HEK293 (cell line): ENCODE data around the gene DOK1.
A peak's percentile ranks its signal among the peaks of the same experiment; 100 is the strongest.

Experiments
- CTCF ChIA-PET: fragments of 350-600 bp; formaldehyde crosslinking; extraction: SDS; loops from one replicate; lab custom pipeline; 2021; ENCODE audit warnings: antibody characterized with exemption; lab: Yijun Ruan, JAX
- POLR2A ChIA-PET: fragments of 300-600 bp; formaldehyde crosslinking; extraction: SDS; loops from one replicate; lab custom pipeline; 2020; ENCODE audit warnings: antibody characterized with exemption, inconsistent platforms; lab: Yijun Ruan, JAX
- H3K27ac ChIP-seq: fragments of 200-500 bp; sonication (Bioruptor generic); 2 replicates; pipeline ENCODE4 v1.5.1; 2014; ENCODE audit warnings: low read depth, low read length, control low read depth, inconsistent platforms; ENCODE audit errors: extremely low read depth
- H3K36me3 ChIP-seq, 2 experiments: fragments of 200-500 bp in 1 of 2; sonication (Bioruptor generic) in 1 of 2; 1 replicate in 1 of 2; 2 replicates in 1 of 2; pipeline ENCODE4 v1.5.1; 2014 to 2017; ENCODE audit warnings: inconsistent platforms in 2 of 2, low read length in 2 of 2; ENCODE audit not compliant: control insufficient read depth in 2 of 2, insufficient read depth in 1 of 2
- H3K4me1 ChIP-seq: fragments of 200-500 bp; sonication (Bioruptor generic); 2 replicates; pipeline ENCODE4 v1.5.1; 2014; ENCODE audit warnings: mild to moderate bottlenecking, low read length, inconsistent platforms; ENCODE audit not compliant: control insufficient read depth, insufficient read depth
- H3K4me3 ChIP-seq: 2 replicates; pipeline ENCODE4 v1.5.1; 2011; ENCODE audit warnings: low read depth, mild to moderate bottlenecking, control low read depth, low read length, moderate library complexity
- H3K9me3 ChIP-seq: fragments of 200-500 bp; sonication (Bioruptor generic); 2 replicates; pipeline ENCODE4 v1.5.1; 2014; ENCODE audit warnings: low read depth, low read length, inconsistent platforms; ENCODE audit not compliant: control insufficient read depth, insufficient read depth
- KLF7 ChIP-seq: fragments of 450-650 bp; formaldehyde crosslinking; IDR thresholded peaks from 2 replicates; pipeline ENCODE4 v1.5.1; 2016; ENCODE audit warnings: missing biosample characterization, missing genetic modification characterization, borderline replicate concordance
- KLF8 ChIP-seq: fragments of 450-650 bp; formaldehyde crosslinking; IDR thresholded peaks from 2 replicates; pipeline ENCODE4 v1.5.1; 2016; ENCODE audit warnings: missing biosample characterization, missing genetic modification characterization
- SALL2 ChIP-seq: fragments of 450-650 bp; formaldehyde crosslinking; IDR thresholded peaks from 2 replicates; pipeline ENCODE4 v1.5.0; 2017; ENCODE audit warnings: missing biosample characterization, mild to moderate bottlenecking, missing genetic modification characterization, borderline replicate concordance
- SP2 ChIP-seq: fragments of 450-650 bp; formaldehyde crosslinking; IDR thresholded peaks from 2 replicates; pipeline ENCODE4 v1.5.1; 2016; ENCODE audit warnings: missing biosample characterization, missing genetic modification characterization
- ZBTB20 ChIP-seq: fragments of 450-650 bp; formaldehyde crosslinking; IDR thresholded peaks from 2 replicates; pipeline ENCODE4 v1.5.1; 2016; ENCODE audit warnings: missing biosample characterization, missing genetic modification characterization
- ZFP3 ChIP-seq: fragments of 450-650 bp; formaldehyde crosslinking; IDR thresholded peaks from 2 replicates; pipeline ENCODE4 v1.5.1; 2016; ENCODE audit warnings: low read depth, missing biosample characterization, missing genetic modification characterization
- ZNF132 ChIP-seq: fragments of 450-650 bp; formaldehyde crosslinking; IDR thresholded peaks from 2 replicates; pipeline ENCODE4 v1.5.1; 2017; ENCODE audit warnings: missing biosample characterization, missing genetic modification characterization, borderline replicate concordance
- ZNF174 ChIP-seq: fragments of 450-650 bp; formaldehyde crosslinking; IDR thresholded peaks from 2 replicates; pipeline ENCODE4 v1.5.0; 2017; ENCODE audit warnings: missing biosample characterization, mild to moderate bottlenecking, missing genetic modification characterization
- ZNF239 ChIP-seq: fragments of 450-650 bp; formaldehyde crosslinking; IDR thresholded peaks from 2 replicates; pipeline ENCODE4 v1.5.1; 2016; ENCODE audit warnings: missing biosample characterization, missing genetic modification characterization
- ZNF341 ChIP-seq: fragments of 450-650 bp; formaldehyde crosslinking; IDR thresholded peaks from 2 replicates; pipeline ENCODE4; 2016; ENCODE audit warnings: low read depth, missing biosample characterization, missing genetic modification characterization
- ZNF37A ChIP-seq: fragments of 450-650 bp; IDR thresholded peaks from 2 replicates; pipeline ENCODE4 v1.5.1; 2018; ENCODE audit warnings: missing biosample characterization, missing genetic modification characterization
- ZNF423 ChIP-seq: fragments of 450-650 bp; formaldehyde crosslinking; IDR thresholded peaks from 2 replicates; pipeline ENCODE4 v1.5.1; 2016; ENCODE audit warnings: missing biosample characterization, missing genetic modification characterization
- ZNF48 ChIP-seq: fragments of 450-650 bp; formaldehyde crosslinking; IDR thresholded peaks from 2 replicates; pipeline ENCODE4 v1.5.1; 2016; ENCODE audit warnings: missing biosample characterization, missing genetic modification characterization
- ZNF558 ChIP-seq: fragments of 450-650 bp; formaldehyde crosslinking; IDR thresholded peaks from 2 replicates; pipeline ENCODE4 v1.5.1; 2016; ENCODE audit warnings: missing biosample characterization, missing genetic modification characterization
- ZNF76 ChIP-seq: fragments of 450-650 bp; formaldehyde crosslinking; IDR thresholded peaks from 2 replicates; pipeline ENCODE4; 2016; ENCODE audit warnings: low read depth, missing biosample characterization, missing genetic modification characterization, borderline replicate concordance
- ZNF785 ChIP-seq: fragments of 450-650 bp; formaldehyde crosslinking; IDR thresholded peaks from 2 replicates; pipeline ENCODE4 v1.5.1; 2016; ENCODE audit warnings: missing biosample characterization, missing genetic modification characterization
- ZNF830 ChIP-seq: fragments of 450-650 bp; IDR thresholded peaks from 2 replicates; pipeline ENCODE4 v1.5.0; 2018; ENCODE audit warnings: missing biosample characterization, missing genetic modification characterization, low read depth, mild to moderate bottlenecking, moderate library complexity
- ZSCAN23 ChIP-seq: fragments of 450-650 bp; formaldehyde crosslinking; IDR thresholded peaks from 2 replicates; pipeline ENCODE4 v1.5.1; 2016; ENCODE audit warnings: missing biosample characterization, missing genetic modification characterization
- TF ChIP-seq, protein P1 (sequence below): fragments of 450-650 bp; formaldehyde crosslinking; IDR thresholded peaks from 2 replicates; pipeline ENCODE4 v1.5.1; 2016; ENCODE audit warnings: missing biosample characterization, missing genetic modification characterization
- TF ChIP-seq, protein P2 (sequence below): fragments of 450-650 bp; formaldehyde crosslinking; IDR thresholded peaks from 2 replicates; pipeline ENCODE4 v1.5.1; 2016; ENCODE audit warnings: missing biosample characterization, missing genetic modification characterization
- TF ChIP-seq, protein P3 (sequence below): fragments of 450-650 bp; formaldehyde crosslinking; IDR thresholded peaks from 2 replicates; pipeline ENCODE4 v1.5.1; 2016; ENCODE audit warnings: missing biosample characterization, missing genetic modification characterization
- TF ChIP-seq, protein P4 (sequence below): fragments of 450-650 bp; formaldehyde crosslinking; conservative IDR thresholded peaks from 2 replicates; pipeline ENCODE4 v1.5.1; 2016; ENCODE audit warnings: low read depth, missing biosample characterization, missing genetic modification characterization
- TF ChIP-seq, protein P5 (sequence below): fragments of 450-650 bp; formaldehyde crosslinking; IDR thresholded peaks from 2 replicates; pipeline ENCODE4 v1.5.1; 2016; ENCODE audit warnings: missing biosample characterization, missing genetic modification characterization, borderline replicate concordance

Gene DOK1

DNA sequence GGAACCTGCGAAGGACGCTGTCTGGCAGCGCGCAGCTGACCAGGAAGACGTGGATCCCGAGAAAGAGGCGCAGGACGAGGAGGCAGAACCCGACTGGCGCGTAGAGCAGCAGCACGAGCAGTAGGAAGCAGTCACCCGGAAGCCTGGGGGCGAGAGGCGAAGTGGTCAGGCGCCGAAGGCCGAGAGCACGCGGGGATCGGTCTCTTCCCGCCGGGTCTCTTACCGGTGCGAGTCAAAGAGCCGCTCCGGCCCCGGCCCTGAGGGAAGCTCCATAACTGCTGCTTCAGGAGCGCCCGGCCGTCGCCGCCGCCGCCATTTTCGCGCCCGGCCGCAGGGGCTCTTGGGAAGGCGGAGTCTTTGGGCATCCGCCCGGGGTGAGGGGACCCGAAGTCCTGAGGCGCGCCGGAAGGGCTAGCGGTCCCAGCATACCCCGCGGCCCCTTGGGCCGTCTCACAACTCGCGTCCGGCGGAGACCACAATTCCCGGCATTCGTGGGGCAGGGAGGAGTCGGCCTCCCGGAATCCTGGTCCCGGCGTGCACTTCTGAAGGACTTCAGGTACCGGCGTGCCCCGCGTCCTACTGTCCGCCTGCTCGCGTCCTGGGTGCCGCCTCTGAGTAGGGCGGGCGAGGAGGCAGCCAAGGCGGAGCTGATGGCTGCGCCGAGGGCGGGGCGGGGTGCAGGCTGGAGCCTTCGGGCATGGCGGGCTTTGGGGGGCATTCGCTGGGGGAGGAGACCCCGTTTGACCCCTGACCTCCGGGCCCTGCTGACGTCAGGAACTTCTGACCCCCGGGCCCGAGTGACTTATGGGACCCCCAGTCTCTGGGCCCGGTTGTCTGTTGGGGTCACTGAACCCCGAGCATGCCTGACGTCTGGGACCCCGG lies 24.9 kb upstream of the DOK1 start, which contains the start of the genes AUP1 and HTRA2:
Gene AUP1, minus strand, starts transcription at position 350 of the 882 bp plus-strand sequence. Its CDS starts 77 bp downstream, at position 273.
Gene HTRA2, plus strand, starts transcription at position 577 of the 882 bp plus-strand sequence. Its CDS starts 74 bp downstream, at position 651.
- no peaks in the 10 kb centered on the region; the same call in 1 of the 2 replicates for H3K4me1 ChIP-seq
- no peaks in the 10 kb centered on the region for H3K9me3 ChIP-seq
- H3K36me3 ChIP-seq, result peaks cover 7 to 74% of the 10 kb centered on the region in 2 experiments; a peak in 1 of 3 replicates
- CTCF ChIA-PET, result interaction anchor here (0.8 to 1.5 kb wide), 6 partner anchors 20 to 1015 kb away, joined by 3 to 11 read pairs (median 3); partner anchors contain the start of genes CCDC142 and TTC31
- POLR2A ChIA-PET, result interaction anchor here (0.6 to 2.4 kb wide), 18 partner anchors 8 to 305 kb away, joined by 3 to 18 read pairs (median 6); partner anchors contain the start of genes CCDC142, MRPL53, PCGF1 and TLX2
- H3K27ac ChIP-seq, result peak within 1 kb of the TSS; percentile 72
- peak within 1 kb of the TSS; percentile 57 for H3K4me3 ChIP-seq
- TF ChIP-seq, protein P1, sequence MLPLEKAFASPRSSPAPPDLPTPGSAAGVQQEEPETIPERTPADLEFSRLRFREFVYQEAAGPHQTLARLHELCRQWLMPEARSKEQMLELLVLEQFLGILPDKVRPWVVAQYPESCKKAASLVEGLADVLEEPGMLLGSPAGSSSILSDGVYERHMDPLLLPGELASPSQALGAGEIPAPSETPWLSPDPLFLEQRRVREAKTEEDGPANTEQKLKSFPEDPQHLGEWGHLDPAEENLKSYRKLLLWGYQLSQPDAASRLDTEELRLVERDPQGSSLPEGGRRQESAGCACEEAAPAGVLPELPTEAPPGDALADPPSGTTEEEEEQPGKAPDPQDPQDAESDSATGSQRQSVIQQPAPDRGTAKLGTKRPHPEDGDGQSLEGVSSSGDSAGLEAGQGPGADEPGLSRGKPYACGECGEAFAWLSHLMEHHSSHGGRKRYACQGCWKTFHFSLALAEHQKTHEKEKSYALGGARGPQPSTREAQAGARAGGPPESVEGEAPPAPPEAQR (tag by site-specific recombination), result no peak
- TF ChIP-seq ZNF174 (no peak), ZNF76 (peak; percentile 99), KLF8 (tag by site-specific recombination) (peak; percentile 90), ZNF341 (tag by site-specific recombination) (no peak), ZNF239 (tag by site-specific recombination) (no peak), ZNF785 (tag by site-specific recombination) (no peak), ZFP3 (tag by site-specific recombination) (no peak), KLF7 (tag by site-specific recombination) (peak; percentile 8; the same call in 1 of the 2 replicates), ZNF558 (tag by site-specific recombination) (no peak), ZNF48 (tag by site-specific recombination) (no peak), ZSCAN23 (tag by site-specific recombination) (no peak), SP2 (tag by site-specific recombination) (peak; percentile 92), ZNF830 (tag by site-specific recombination) (no peak), ZNF423 (tag by site-specific recombination) (0 out of 2 replicates have a peak, but pooled peaks have one; percentile 20), ZBTB20 (peak; percentile 84; the same call in 1 of the 2 replicates), ZNF37A (tag by site-specific recombination) (no peak), ZNF132 (tag by site-specific recombination) (no peak), SALL2 (tag by site-specific recombination) (no peak)
- TF ChIP-seq, protein P2, sequence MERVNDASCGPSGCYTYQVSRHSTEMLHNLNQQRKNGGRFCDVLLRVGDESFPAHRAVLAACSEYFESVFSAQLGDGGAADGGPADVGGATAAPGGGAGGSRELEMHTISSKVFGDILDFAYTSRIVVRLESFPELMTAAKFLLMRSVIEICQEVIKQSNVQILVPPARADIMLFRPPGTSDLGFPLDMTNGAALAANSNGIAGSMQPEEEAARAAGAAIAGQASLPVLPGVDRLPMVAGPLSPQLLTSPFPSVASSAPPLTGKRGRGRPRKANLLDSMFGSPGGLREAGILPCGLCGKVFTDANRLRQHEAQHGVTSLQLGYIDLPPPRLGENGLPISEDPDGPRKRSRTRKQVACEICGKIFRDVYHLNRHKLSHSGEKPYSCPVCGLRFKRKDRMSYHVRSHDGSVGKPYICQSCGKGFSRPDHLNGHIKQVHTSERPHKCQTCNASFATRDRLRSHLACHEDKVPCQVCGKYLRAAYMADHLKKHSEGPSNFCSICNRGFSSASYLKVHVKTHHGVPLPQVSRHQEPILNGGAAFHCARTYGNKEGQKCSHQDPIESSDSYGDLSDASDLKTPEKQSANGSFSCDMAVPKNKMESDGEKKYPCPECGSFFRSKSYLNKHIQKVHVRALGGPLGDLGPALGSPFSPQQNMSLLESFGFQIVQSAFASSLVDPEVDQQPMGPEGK (tag by site-specific recombination), result peak; percentile 61
- TF ChIP-seq, protein P3, sequence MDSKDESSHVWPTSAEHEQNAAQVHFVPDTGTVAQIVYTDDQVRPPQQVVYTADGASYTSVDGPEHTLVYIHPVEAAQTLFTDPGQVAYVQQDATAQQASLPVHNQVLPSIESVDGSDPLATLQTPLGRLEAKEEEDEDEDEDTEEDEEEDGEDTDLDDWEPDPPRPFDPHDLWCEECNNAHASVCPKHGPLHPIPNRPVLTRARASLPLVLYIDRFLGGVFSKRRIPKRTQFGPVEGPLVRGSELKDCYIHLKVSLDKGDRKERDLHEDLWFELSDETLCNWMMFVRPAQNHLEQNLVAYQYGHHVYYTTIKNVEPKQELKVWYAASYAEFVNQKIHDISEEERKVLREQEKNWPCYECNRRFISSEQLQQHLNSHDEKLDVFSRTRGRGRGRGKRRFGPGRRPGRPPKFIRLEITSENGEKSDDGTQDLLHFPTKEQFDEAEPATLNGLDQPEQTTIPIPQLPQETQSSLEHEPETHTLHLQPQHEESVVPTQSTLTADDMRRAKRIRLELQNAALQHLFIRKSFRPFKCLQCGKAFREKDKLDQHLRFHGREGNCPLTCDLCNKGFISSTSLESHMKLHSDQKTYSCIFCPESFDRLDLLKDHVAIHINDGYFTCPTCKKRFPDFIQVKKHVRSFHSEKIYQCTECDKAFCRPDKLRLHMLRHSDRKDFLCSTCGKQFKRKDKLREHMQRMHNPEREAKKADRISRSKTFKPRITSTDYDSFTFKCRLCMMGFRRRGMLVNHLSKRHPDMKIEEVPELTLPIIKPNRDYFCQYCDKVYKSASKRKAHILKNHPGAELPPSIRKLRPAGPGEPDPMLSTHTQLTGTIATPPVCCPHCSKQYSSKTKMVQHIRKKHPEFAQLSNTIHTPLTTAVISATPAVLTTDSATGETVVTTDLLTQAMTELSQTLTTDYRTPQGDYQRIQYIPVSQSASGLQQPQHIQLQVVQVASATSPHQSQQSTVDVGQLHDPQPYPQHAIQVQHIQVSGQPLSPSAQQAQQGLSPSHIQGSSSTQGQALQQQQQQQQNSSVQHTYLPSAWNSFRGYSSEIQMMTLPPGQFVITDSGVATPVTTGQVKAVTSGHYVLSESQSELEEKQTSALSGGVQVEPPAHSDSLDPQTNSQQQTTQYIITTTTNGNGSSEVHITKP (tag by site-specific recombination), result peak; percentile 86
- TF ChIP-seq, protein P4, sequence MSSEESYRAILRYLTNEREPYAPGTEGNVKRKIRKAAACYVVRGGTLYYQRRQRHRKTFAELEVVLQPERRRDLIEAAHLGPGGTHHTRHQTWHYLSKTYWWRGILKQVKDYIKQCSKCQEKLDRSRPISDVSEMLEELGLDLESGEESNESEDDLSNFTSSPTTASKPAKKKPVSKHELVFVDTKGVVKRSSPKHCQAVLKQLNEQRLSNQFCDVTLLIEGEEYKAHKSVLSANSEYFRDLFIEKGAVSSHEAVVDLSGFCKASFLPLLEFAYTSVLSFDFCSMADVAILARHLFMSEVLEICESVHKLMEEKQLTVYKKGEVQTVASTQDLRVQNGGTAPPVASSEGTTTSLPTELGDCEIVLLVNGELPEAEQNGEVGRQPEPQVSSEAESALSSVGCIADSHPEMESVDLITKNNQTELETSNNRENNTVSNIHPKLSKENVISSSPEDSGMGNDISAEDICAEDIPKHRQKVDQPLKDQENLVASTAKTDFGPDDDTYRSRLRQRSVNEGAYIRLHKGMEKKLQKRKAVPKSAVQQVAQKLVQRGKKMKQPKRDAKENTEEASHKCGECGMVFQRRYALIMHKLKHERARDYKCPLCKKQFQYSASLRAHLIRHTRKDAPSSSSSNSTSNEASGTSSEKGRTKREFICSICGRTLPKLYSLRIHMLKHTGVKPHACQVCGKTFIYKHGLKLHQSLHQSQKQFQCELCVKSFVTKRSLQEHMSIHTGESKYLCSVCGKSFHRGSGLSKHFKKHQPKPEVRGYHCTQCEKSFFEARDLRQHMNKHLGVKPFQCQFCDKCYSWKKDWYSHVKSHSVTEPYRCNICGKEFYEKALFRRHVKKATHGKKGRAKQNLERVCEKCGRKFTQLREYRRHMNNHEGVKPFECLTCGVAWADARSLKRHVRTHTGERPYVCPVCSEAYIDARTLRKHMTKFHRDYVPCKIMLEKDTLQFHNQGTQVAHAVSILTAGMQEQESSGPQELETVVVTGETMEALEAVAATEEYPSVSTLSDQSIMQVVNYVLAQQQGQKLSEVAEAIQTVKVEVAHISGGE (tag by site-specific recombination), result peak; percentile 96
- TF ChIP-seq, protein P5, sequence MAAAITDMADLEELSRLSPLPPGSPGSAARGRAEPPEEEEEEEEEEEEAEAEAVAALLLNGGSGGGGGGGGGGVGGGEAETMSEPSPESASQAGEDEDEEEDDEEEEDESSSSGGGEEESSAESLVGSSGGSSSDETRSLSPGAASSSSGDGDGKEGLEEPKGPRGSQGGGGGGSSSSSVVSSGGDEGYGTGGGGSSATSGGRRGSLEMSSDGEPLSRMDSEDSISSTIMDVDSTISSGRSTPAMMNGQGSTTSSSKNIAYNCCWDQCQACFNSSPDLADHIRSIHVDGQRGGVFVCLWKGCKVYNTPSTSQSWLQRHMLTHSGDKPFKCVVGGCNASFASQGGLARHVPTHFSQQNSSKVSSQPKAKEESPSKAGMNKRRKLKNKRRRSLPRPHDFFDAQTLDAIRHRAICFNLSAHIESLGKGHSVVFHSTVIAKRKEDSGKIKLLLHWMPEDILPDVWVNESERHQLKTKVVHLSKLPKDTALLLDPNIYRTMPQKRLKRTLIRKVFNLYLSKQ (tag by site-specific recombination), result no peak
